Astrocyte (in vitro differentiated cells and primary cell): ENCODE data around the gene ELFN2. TPM values are rescaled to one million over a fixed set of nuclear protein-coding genes. Genes with fewer than 3 reads are reported as not detected.

ENCODE experiments used
- DNase-seq: peaks from one replicate; pipeline ENCODE4 v3.0.0-alpha.2; 2010; ENCODE audit warnings: low read depth
- FAIRE-seq: peaks from 2 replicates; lab custom pipeline; 2011; peaks lifted over from hg19 to GRCh38; lab: Jason Lieb, UNC
- H2AFZ ChIP-seq: 2 replicates; pipeline ENCODE4 v1.6.0; 2012; ENCODE audit warnings: low read depth, low read length, inconsistent platforms
- H3K27ac ChIP-seq: 2 replicates; pipeline ENCODE4 v1.5.1; 2011; ENCODE audit warnings: low read depth, low read length, inconsistent platforms
- H3K27me3 ChIP-seq: 2 replicates; pipeline ENCODE4 v1.6.0; 2011; ENCODE audit warnings: low read length, inconsistent platforms; ENCODE audit not compliant: insufficient read depth
- H3K36me3 ChIP-seq: 2 replicates; pipeline ENCODE4 v1.5.1; 2011; ENCODE audit warnings: low read length, inconsistent platforms; ENCODE audit not compliant: insufficient read depth
- H3K4me1 ChIP-seq: 2 replicates; pipeline ENCODE4 v1.5.1; 2011; ENCODE audit warnings: low read length, inconsistent platforms; ENCODE audit not compliant: insufficient read depth
- H3K4me2 ChIP-seq: 2 replicates; pipeline ENCODE4 v1.6.0; 2012; ENCODE audit warnings: low read length, inconsistent platforms
- H3K4me3 ChIP-seq: 2 replicates; pipeline ENCODE4 v1.5.1; 2011; ENCODE audit warnings: low read depth, mild to moderate bottlenecking, low read length, inconsistent platforms; ENCODE audit not compliant: insufficient read depth
- H3K79me2 ChIP-seq: 2 replicates; pipeline ENCODE4 v1.6.0; 2012; ENCODE audit warnings: mild to moderate bottlenecking, low read length, inconsistent platforms; ENCODE audit not compliant: insufficient read depth
- H3K9ac ChIP-seq: 2 replicates; pipeline ENCODE4 v1.6.0; 2012; ENCODE audit warnings: mild to moderate bottlenecking, low read length, inconsistent platforms
- H3K9me3 ChIP-seq: 2 replicates; pipeline ENCODE4 v1.5.1; 2012; ENCODE audit warnings: low read depth, mild to moderate bottlenecking, low read length, inconsistent platforms; ENCODE audit not compliant: insufficient read depth
- H4K20me1 ChIP-seq: 2 replicates; pipeline ENCODE4 v1.6.0; 2012; ENCODE audit warnings: low read length, inconsistent platforms; ENCODE audit not compliant: insufficient read depth
- H3K27ac Mint-ChIP-seq: one replicate; pipeline ENCODE4 v1.8.0; 2021; ENCODE audit warnings: mild to moderate bottlenecking, mixed read lengths; ENCODE audit not compliant: unreplicated experiment
- H3K27me3 Mint-ChIP-seq: one replicate; pipeline ENCODE4 v1.8.0; 2021; ENCODE audit warnings: low read depth, mixed read lengths; ENCODE audit not compliant: unreplicated experiment
- H3K36me3 Mint-ChIP-seq: one replicate; pipeline ENCODE4 v1.8.0; 2021; ENCODE audit warnings: low read depth, mixed read lengths; ENCODE audit not compliant: unreplicated experiment
- H3K4me1 Mint-ChIP-seq: one replicate; pipeline ENCODE4 v1.8.0; 2021; ENCODE audit warnings: low read depth, mixed read lengths; ENCODE audit not compliant: unreplicated experiment
- H3K4me3 Mint-ChIP-seq: one replicate; pipeline ENCODE4 v1.8.0; 2021; ENCODE audit warnings: mild to moderate bottlenecking, moderate library complexity, mixed read lengths; ENCODE audit not compliant: unreplicated experiment
- H3K9me3 Mint-ChIP-seq: one replicate; pipeline ENCODE4 v1.8.0; 2021; ENCODE audit warnings: mild to moderate bottlenecking, mixed read lengths; ENCODE audit not compliant: unreplicated experiment
- CTCF ChIP-seq: IDR thresholded peaks from 2 replicates; pipeline ENCODE4 v1.5.1; 2011; ENCODE audit warnings: low read depth, mild to moderate bottlenecking, inconsistent platforms, low read length, moderate library complexity; ENCODE audit not compliant: insufficient read depth
- EZH2 ChIP-seq: IDR thresholded peaks from 2 replicates; pipeline ENCODE4 v1.6.1; 2012; ENCODE audit warnings: mild to moderate bottlenecking, low read length, inconsistent platforms; ENCODE audit not compliant: insufficient read depth
- total RNA-seq: library from RNA; stranded (reverse); gene quantifications from 2 replicates; pipeline ENCODE4 v1.2.1, GENCODE V29; 2021

ELFN2 gene
- total RNA-seq, 1 donor from 2014 or later = 2.8 TPM

GRCh38 chr22:37417264-37417663 lies 10.0 kb downstream of the ELFN2 start:
- peaks cover 64% of the 10 kb centered on the region for H4K20me1 ChIP-seq
- no peak overlapping the region for H3K4me3 Mint-ChIP-seq
- FAIRE-seq (no peak), DNase-seq (no peak)
- H3K27me3 Mint-ChIP-seq = peaks cover 70% of the 10 kb centered on the region
- H3K4me3 ChIP-seq = no peak overlapping the region
- H3K27ac Mint-ChIP-seq = peak overlapping the region; percentile 35
- H3K79me2 ChIP-seq = no peaks in the 10 kb centered on the region
- TF ChIP-seq CTCF (no peak), EZH2 (no peak)
- no peak overlapping the region for H2AFZ ChIP-seq
- H3K27me3 ChIP-seq = peaks cover 15% of the 10 kb centered on the region
- H3K36me3 Mint-ChIP-seq = peaks cover 5% of the 10 kb centered on the region
- H3K27ac ChIP-seq = no peak overlapping the region
- peaks cover 11% of the 10 kb centered on the region for H3K4me1 Mint-ChIP-seq
- H3K9me3 ChIP-seq = no peaks in the 10 kb centered on the region
- no peak overlapping the region for H3K4me2 ChIP-seq
- H3K9me3 Mint-ChIP-seq = peaks cover 2% of the 10 kb centered on the region
- H3K9ac ChIP-seq = no peak overlapping the region
- peaks cover 8% of the 10 kb centered on the region for H3K4me1 ChIP-seq
- H3K36me3 ChIP-seq = no peaks in the 10 kb centered on the region

GRCh38 chr22:37416827-37417226 lies 10.5 kb downstream of the ELFN2 start:
- no peaks in the 10 kb centered on the region for H3K79me2 ChIP-seq
- H3K4me3 Mint-ChIP-seq = no peak overlapping the region
- DNase-seq (no peak), FAIRE-seq (no peak)
- TF ChIP-seq CTCF (no peak), EZH2 (no peak)
- no peaks in the 10 kb centered on the region for H3K36me3 ChIP-seq
- no peak overlapping the region for H2AFZ ChIP-seq
- no peak overlapping the region for H3K4me3 ChIP-seq
- peaks cover 8% of the 10 kb centered on the region for H3K4me1 ChIP-seq
- peaks cover 5% of the 10 kb centered on the region for H3K36me3 Mint-ChIP-seq
- H3K9me3 Mint-ChIP-seq = peaks cover 2% of the 10 kb centered on the region
- H3K4me2 ChIP-seq = no peak overlapping the region
- peaks cover 68% of the 10 kb centered on the region for H3K27me3 Mint-ChIP-seq
- H3K27ac ChIP-seq = no peak overlapping the region
- peaks cover 11% of the 10 kb centered on the region for H3K4me1 Mint-ChIP-seq
- H3K9me3 ChIP-seq = no peaks in the 10 kb centered on the region
- H3K27me3 ChIP-seq = peaks cover 15% of the 10 kb centered on the region
- H3K27ac Mint-ChIP-seq = peak overlapping the region; percentile 35
- no peak overlapping the region for H3K9ac ChIP-seq
- peaks cover 64% of the 10 kb centered on the region for H4K20me1 ChIP-seq

GRCh38 chr22:37416389-37416788 lies 10.9 kb downstream of the ELFN2 start:
- Mint-ChIP-seq H3K9me3 (peaks cover 2% of the 10 kb centered on the region), H3K4me3 (no peak overlapping the region), H3K27me3 (peaks cover 66% of the 10 kb centered on the region), H3K4me1 (peaks cover 11% of the 10 kb centered on the region), H3K36me3 (peaks cover 5% of the 10 kb centered on the region), H3K27ac (no peak overlapping the region)
- Histone ChIP-seq H3K36me3 (no peaks in the 10 kb centered on the region), H2AFZ (no peak overlapping the region), H3K27me3 (peaks cover 15% of the 10 kb centered on the region), H3K4me2 (no peak overlapping the region), H3K79me2 (no peaks in the 10 kb centered on the region), H3K27ac (no peak overlapping the region), H3K4me3 (no peak overlapping the region), H3K9me3 (no peaks in the 10 kb centered on the region), H3K4me1 (peaks cover 8% of the 10 kb centered on the region), H4K20me1 (peaks cover 64% of the 10 kb centered on the region), H3K9ac (no peak overlapping the region)
- no peak for DNase-seq
- FAIRE-seq = no peak
- TF ChIP-seq CTCF (no peak), EZH2 (no peak)
